DMS53 treated with DMSO at 0.1 percent for 48 hours (cell line): ENCODE data around the gene OR4A16.
A peak's percentile ranks its signal among the peaks of the same experiment; 100 is the strongest.

Source experiments
- DNase-seq: peaks from one replicate; lab custom pipeline; 2025; ENCODE audit not compliant: unreplicated experiment; lab: John Stamatoyannopoulos, UW

Gene OR4A16, protein sequence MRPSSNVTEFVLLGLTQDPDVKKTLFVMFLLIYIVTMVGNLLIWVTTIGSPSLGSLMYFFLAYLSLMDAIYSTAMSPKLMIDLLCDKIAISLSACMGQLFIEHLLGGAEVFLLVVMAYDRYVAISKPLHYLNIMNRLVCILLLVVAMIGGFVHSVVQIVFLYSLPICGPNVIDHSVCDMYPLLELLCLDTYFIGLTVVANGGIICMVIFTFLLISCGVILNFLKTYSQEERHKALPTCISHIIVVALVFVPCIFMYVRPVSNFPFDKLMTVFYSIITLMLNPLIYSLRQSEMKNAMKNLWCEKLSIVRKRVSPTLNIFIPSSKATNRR

DNA sequence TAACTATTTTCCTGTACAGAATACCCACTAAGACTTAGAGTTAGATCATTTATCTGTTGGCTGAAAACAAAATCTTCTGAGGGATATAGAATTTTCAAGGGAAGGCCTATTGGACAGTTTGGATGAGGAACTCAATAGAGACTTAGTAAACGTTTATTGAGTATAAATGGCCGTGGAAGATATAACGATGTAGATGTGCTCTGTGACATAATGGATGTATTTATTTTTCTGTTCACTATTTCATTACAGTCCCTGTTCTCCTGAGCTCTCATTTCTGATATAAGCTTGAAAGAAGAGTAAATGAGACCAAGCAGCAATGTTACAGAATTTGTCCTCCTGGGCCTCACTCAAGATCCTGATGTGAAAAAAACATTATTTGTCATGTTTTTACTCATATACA lies at the start of gene OR4A16:
Gene OR4A16, plus strand, starts transcription at position 301 of the 400 bp plus-strand sequence. Its CDS starts 0 bp downstream, at position 301.
- no peak for DNase-seq

DNA sequence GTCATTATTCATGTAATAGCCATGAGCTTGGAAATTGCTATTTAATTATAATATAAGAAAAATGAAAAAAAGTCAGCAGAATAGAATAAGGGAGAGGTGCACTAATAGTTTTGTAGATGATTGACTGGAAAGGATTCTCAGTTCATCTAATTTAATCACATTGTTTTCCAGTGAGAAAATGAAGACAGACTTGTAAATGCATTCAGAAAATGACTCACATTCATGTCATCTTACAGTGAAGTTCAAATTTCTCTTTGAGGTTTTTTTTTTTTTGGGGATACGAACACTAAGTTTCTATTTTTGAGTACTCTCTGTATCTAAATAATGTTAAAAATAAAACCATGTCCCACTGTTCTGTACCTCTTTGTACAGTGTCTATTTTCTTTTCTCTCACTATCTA lies 18.5 kb upstream of the OR4A16 start:
- no peak for DNase-seq

DNA sequence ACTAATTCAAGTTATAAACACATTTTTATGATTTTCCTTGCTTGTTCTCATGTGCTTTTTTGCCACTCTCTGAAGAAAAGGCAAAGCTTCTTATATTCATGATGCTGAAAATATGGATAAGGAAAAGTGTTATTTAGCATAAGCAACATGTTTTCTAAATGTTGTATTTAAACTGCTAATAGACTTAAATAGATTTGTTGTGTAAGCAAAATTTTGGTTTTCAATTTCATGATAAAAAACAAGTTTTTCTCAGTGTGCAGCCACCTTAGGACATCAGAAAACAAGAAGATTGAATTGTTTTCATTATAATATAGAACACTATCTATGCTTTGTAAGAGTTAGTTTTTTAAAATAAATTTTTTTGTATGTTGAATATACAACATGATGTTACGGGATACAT lies 2.3 kb downstream of the OR4A16 start:
- DNase-seq: no peak

DNA sequence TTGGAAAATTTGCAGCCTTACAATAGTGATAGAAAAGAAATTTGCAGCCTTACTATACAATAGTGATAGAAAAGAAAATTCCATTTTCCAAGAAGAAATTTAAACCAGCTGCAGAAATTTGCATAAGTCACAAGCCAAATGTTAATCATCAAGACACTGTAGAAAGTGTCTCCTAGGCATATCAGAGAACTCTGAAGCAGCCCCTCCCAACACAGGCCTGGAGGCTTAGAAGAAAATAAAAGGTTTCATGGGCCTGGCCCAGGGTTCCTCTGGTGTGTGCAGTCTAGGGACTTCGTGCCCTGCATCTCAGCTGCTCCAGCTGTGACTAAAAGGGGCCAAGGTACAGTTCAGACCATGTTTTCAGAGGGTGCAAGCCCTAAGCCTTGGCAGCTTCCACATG lies 6.0 kb downstream of the OR4A16 start:
- no peak for DNase-seq

DNA sequence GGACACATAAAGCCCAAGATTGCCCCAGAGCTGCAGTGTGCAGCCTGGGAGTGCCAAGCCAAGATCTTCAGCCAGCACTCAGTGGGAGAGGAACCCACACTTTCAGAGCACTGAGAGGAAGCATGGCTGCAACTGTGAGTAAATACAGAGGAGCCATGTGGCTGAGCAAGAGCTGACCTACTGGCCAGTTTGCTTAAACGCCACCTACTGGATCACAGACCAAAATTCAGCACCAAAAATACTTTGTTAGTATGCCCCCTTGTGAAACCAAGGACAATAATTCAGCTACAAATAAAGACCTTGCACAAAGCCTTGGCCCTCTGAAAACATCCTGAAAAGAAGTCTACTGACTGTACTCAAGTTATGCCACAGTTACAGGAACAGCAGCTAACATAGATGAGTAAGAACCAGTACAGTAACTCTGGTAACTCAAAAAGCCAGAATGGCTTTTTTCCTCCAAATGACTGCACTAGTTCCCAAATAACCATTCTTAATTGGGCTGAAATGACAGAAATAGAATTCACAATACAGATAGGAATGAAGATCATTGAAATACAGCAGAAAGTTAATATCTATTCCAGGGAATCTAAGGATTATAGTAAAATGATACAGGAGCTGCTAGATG lies 14.7 kb downstream of the OR4A16 start:
- DNase-seq: peak; percentile 1

DNA sequence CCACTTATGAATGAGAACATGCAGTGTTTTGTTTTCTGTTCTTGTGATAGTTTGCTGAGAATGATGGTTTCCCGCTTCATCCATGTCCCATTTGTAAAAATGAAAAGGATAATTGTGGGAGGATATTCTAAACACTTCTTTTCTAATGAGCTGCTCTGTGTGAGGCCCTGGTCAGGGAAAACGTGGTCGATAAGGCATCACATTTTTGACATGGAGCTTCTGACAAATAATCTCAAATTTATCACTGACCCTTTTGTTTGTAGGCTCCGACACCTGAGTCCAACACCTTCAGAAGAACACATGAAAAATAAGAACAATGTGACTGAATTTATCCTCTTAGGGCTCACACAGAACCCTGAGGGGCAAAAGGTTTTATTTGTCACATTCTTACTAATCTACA lies 24.7 kb downstream of the OR4A16 start, which contains the start of gene OR4A15:
Gene OR4A15, plus strand, starts transcription at position 301 of the 400 bp plus-strand sequence. Its CDS starts 0 bp downstream, at position 301.
- no peak for DNase-seq
